SKM-1 (cell line): Measurements from ENCODE around the gene TGFB2.

Source experiments
- DNase-seq: peaks from one replicate; lab custom pipeline; 2025; ENCODE audit not compliant: unreplicated experiment; lab: John Stamatoyannopoulos, UW

The TGFB2 gene

GRCh38 chr1:218383681-218384080 lies 38.5 kb downstream of the TGFB2 start:
- DNase-seq = no peak

DNA sequence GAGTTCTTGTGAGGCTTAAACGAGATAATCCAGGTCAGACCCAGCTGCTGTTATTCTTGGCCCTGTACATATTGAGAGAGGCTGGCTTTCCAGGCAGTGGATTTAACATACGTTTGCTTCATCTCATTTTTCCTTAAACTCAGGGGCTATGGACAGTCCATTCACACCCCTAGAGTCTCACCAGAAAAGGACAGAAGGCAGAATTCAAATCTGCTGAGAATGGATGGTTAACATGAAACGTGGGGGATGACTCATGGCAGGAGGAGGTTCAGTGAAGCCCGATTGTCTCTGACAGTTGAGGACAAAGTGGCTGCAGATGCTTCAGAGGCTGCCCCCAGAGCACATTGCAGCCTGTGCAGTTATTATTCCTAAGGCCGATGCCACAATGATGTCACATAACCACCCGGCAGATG lies 39.5 kb downstream of the TGFB2 start:
- no peak for DNase-seq

DNA sequence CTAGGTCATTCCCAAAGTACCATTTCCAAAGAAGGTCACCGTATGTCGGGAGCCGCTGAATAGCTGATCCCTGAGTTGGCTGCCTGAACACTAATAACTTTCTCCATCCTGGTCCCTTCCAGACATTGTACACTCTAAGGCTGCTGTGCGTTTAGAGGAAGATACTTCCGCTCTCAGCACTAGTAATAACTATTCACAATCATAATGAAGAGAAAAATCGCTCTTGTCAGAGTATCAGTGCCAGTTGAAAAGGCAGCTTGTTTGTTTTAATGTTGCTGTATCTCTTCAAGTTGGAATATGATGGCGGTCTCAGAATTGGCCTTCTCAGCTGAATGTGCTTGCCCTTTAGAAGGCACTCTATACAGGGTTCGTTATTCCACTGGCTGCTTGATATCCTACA lies 43.5 kb downstream of the TGFB2 start:
- no peak for DNase-seq

DNA sequence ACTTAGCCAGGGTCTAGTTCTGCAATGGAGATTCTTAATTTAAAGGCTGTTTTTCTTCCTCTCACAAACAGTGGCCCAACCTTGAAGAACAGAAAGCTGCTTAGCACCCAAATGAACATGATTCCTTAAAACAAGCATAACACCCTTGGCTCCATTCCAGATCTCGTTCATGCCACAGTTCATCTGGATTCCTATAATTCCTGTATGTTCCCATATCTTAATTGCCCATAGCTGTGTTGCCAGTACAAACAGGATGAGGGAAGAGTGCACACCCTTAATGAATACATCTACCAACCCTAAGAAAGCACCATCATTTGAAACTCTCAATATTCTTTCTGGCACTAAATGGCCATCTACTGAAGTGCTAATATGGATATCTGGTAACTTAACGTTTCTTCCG lies 45.5 kb downstream of the TGFB2 start:
- DNase-seq = no peak

GRCh38 chr1:218392780-218393179 lies 47.6 kb downstream of the TGFB2 start:
- DNase-seq = no peak

- no peak for DNase-seq
These were observed 49.3 kb downstream of the TGFB2 start for GRCh38 chr1:218394416-218394815.

GRCh38 chr1:218394989-218395388 lies 49.9 kb downstream of the TGFB2 start:
- DNase-seq = no peak

- DNase-seq = no peak
These were observed 50.8 kb downstream of the TGFB2 start for GRCh38 chr1:218395916-218396315.

DNA sequence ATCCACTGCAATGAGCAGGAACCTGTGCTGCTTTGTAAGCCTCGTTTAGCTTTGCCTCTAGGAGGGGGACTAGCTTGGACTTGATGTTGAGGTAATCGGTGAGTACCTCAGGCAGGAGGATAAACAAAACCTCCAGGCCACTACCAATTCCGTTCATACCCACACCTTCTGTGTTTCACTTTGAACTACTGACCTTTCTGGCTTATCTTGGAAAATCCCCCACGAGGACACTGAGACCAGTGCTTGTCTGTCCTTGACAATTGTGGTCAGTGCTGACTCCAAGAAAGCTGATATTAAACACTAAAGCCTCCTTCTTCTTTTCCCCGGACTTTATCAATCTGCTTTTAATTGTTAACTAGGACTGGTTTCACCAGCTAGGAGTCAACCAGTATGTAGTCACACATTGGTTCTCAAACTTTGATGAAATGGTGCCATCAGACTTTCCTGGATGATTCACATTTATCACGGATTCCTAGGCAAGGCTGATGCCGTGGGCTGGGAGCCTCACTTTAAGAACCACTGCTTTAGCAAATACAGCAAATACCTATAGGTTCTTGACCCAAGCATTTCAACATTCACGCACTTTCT lies 52.7 kb downstream of the TGFB2 start:
- DNase-seq = no peak

GRCh38 chr1:218400624-218401023 lies 55.5 kb downstream of the TGFB2 start:
- no peak for DNase-seq

- no peak for DNase-seq
These were observed 56.4 kb downstream of the TGFB2 start for GRCh38 chr1:218401441-218401997.

DNA sequence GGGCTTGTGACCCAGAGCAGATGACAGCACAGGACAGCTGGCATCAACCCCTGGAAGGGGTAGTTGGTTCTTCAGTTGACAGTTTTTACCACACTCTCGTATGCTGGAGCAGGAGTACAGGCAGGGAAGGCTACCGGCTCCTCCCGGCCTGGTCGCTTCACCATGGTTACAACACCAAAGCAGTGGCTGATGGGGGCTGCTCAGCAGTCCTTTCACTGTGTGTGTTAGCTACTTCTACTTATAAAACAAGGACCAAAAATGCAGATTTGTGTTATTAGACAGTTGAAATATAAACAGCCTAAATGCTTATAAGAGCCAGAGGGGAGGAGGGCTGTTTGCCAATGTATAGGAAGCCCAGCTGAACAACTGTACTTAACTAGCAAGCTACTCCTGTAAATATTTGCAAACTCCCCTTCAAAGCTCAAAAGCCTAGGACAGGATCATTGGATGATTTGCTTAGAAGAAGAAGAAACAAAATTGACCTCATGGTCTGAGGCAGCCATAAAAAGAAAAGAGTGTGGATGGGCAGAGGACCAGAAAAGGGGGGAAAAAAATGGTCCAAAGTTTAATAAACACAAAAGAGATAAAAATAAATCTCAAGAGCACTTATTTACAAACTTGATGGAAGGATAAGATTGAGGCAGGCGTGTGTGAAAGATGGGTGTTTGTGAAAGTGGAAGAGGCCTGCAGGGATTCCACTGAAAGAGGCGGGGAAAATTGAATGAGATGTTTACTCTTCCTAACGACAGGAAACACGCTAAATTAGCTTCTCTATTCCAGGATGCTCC lies 57.1 kb downstream of the TGFB2 start:
- DNase-seq = no peak

DNA sequence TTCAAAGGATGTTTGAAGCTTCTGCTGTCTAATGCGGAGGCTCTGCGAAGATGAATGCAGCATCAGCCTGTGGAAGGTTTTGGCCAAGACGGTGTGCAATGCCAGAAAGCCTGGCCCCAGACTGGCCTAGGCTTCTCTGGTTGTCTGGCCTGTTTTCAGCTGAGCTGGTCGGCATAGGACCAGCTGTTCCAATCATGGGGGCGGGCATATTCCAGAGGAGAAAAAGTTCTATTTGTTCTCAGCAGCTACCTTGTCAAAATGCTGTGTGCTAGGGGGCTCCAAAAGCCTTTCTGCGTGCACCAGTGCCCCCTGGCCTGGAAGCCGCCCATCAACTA lies 57.6 kb downstream of the TGFB2 start:
- no peak for DNase-seq

DNA sequence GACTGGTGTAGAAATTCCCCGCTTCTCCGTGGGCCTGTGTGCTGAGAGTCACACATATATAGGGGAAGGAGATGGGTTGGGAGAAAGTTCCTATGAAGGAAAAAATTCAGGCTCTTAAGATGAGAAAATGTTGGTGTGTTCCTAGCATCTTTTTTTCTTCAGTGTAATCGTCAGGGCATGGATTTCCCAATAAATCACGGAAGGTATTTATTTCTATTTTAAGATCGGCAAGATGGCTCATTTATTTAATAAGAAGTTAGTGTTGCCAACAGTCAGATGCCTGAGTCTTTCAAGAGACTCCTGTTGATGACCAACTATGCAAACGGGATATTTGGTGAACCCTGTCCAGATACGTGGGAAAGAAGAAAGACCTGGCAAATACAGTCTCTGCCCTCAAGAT lies 58.2 kb downstream of the TGFB2 start:
- DNase-seq = no peak

DNA sequence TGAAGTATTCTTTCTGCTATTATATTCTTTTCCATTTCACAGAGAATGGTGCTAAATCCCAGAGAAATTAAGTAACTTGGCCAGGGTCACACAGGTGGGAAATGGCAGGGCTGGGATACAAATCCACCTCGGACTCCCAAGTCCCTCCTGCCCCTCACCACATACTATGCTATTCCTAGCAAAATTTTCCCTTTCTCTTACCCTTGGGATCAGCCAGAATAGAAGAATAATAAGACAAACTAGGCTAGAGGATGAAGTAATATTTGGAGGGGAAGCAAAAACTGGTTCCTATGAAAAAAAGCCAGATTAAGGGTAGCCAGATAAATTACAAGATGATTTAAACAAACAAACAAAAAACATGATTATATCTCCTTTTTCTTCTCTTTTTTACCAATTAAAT lies 62.5 kb downstream of the TGFB2 start:
- no peak for DNase-seq

DNA sequence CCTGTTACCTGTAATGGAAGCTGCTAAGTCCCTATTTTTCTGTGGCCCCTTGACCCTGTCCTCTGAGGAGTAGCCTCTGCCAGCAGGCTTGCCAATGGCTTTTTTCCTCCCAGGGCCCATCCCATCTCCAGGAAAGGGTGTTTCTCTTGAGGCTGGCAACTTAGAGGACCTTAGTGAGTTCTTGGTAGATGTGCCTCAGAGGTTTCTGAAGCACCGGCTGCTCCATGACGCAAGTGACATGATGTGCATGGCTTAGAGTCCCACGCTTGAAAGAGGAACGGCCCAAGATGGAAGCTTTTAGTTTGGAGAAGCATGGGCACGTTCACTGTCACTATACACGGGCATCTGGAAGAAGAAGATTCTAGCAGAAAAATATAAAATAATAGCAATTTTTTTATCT lies 63.0 kb downstream of the TGFB2 start:
- no peak for DNase-seq

GRCh38 chr1:218408942-218409341 lies 63.8 kb downstream of the TGFB2 start:
- no peak for DNase-seq

DNA sequence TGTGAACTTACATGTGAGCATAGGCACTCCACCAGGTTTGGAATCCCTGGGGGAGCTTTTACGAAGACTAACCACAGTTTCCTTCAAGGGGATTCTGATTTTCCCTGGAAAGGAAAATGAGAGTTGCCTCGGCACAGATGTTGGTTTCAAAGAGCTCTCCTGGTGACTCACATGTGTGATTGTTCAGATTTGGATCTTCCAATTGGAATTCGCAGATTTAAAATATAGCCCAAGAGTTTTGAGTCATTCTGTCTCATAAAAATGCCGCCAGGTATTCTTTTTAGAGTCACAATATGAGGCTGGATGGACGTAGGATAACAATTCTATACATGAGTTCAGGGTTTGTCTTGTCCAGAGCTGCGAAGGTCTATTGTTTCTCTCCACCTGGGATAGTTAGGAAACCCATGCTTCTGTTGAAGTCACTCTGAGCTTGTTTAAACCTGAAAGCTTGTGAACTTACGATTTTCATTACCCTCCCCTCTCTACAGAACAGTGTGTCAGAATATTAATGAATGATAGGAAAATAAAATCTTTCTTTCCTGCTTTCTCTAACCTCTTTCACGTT lies 64.9 kb downstream of the TGFB2 start:
- DNase-seq = no peak

GRCh38 chr1:218411101-218411500 lies 66.0 kb downstream of the TGFB2 start:
- no peak for DNase-seq

DNA sequence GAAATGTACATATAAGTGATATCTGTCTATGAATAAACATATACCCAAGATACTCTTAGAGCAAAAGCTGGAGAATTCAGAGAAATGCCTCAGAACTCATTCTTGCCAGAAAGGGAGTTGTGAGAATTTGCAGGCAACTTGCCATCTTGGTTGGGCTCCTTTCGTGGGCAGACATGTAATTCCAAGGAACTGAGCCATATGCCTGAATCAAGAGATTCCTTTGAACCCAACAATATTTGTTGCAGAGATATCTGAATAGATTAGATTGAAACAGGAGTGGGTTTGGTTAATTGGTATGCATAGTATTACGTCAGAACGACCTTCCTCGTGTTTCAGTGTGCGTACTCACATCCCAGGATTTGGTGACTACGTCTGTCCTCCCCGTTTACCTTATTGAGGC lies 67.0 kb downstream of the TGFB2 start:
- no peak for DNase-seq

GRCh38 chr1:218413179-218413578 lies 68.0 kb downstream of the TGFB2 start:
- no peak for DNase-seq

DNA sequence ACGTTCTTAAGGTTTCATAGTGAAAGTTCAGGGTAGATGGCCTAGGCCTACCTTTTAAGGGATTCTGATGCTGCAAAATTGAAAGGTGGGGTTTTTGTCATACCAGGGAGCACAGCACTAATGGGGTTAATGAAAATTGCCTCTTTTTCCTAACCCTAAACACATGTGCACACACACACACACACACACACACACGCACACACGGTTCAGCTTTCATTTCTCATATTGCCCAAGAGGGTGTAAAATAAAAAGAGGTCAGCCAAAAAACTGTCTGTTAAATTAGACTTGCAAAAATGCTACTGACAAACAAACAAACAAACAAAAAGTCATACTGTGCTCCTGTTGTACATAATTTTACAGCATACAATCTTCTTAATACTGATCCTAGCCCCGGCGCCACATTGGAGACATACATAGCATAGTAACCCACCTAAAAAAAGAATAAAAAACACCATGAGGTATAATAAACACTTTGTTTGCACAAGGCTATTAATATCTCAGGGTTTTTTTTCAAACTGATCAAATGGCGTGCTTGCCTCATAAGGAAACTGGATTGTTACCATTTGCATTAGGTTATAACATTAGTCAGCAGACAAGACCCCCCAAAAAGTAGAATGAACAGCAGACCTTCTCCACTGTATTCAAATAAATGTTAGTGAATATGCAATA lies 69.1 kb downstream of the TGFB2 start:
- no peak for DNase-seq
